Spinal cord (tissue), 10 donors: ENCODE measurements around the gene ACTN4. TPM values are rescaled to one million over a fixed set of nuclear protein-coding genes. Genes with fewer than 3 reads are reported as not detected.

Experiments used
- DNase-seq, 6 donors: peaks; one replicate each; pipeline versions ENCODE4 v3.0.0 to v3.0.0-alpha.2; 2013 to 2015; ENCODE audit warnings: low spot score in 6 of 6, low read depth in 4 of 6
- H3K27ac ChIP-seq: one replicate; pipeline ENCODE4 v1.5.1; 2013; ENCODE audit warnings: low read depth, low read length, control low read depth
- H3K27me3 ChIP-seq: one replicate; pipeline ENCODE4 v1.6.1; 2013; ENCODE audit warnings: low read length; ENCODE audit not compliant: control insufficient read depth, insufficient read depth
- H3K36me3 ChIP-seq: one replicate; pipeline ENCODE4 v1.6.1; 2013; ENCODE audit warnings: low read length; ENCODE audit not compliant: control insufficient read depth, insufficient read depth
- H3K4me1 ChIP-seq: one replicate; pipeline ENCODE4 v1.6.1; 2013; ENCODE audit warnings: low read length; ENCODE audit not compliant: control insufficient read depth, insufficient read depth
- H3K4me3 ChIP-seq: one replicate; pipeline ENCODE4 v1.5.1; 2013; ENCODE audit warnings: low read depth, low read length, control low read depth
- H3K9me3 ChIP-seq: one replicate; pipeline ENCODE4 v1.6.1; 2013; ENCODE audit warnings: low read length; ENCODE audit not compliant: control insufficient read depth, insufficient read depth
- WGBS: methylation state at CpG from one replicate; pipeline ENCODE4 v1.1.5; 2013; ENCODE audit warnings: missing lambda C conversion rate; ENCODE audit not compliant: insufficient coverage; 5-methylcytosine and 5-hydroxymethylcytosine counted together
- polyA plus RNA-seq, 2 donors: library from polyadenylated mRNA; unstranded; fragments of 120-200 nt; gene quantifications; one replicate each; pipeline ENCODE4 v1.2.1, GENCODE V29; 2013; ENCODE audit not compliant: insufficient read length in 2 of 2
- total RNA-seq, 2 donors: library from RNA; depleted of rRNA in 1 of 2; stranded (reverse); fragments of 120-200 nt in 1 of 2; fragments of >200 nt in 1 of 2; gene quantifications; one replicate each; pipeline versions ENCODE4 v1.2.3 to v1.2.4, GENCODE V29; 2013 to 2014
- donor health status: healthy.

Gene ACTN4
- total and polyA plus RNA-seq, 4 donors: 103 to 297 (median 217) TPM

DNA sequence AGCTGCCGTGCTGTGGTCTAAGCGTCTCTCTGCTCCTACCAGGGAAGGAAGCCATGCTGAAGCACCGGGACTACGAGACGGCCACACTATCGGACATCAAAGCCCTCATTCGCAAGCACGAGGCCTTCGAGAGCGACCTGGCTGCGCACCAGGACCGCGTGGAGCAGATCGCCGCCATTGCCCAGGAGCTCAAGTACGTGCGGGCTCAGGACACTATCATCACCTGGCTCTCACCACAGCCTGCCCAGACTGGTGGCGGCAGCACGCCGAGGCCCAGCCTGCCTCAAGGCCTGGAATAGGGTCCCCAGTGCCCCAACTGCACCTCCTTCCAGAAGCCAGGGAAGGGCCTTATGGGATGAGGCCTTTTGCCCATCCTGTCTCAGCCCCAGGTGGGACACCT is 74.0 kb downstream of the ACTN4 start:
- Histone ChIP-seq H3K36me3 (peaks cover 100% of the 10 kb centered on the region), H3K9me3 (no peaks in the 10 kb centered on the region), H3K27ac (peak overlapping the region; percentile 92), H3K4me1 (peaks cover 55% of the 10 kb centered on the region), H3K4me3 (no peak overlapping the region), H3K27me3 (no peaks in the 10 kb centered on the region)
- WGBS: 90% methylated on average over 18 of the region's 20 CpGs
- DNase-seq: no peak

DNA sequence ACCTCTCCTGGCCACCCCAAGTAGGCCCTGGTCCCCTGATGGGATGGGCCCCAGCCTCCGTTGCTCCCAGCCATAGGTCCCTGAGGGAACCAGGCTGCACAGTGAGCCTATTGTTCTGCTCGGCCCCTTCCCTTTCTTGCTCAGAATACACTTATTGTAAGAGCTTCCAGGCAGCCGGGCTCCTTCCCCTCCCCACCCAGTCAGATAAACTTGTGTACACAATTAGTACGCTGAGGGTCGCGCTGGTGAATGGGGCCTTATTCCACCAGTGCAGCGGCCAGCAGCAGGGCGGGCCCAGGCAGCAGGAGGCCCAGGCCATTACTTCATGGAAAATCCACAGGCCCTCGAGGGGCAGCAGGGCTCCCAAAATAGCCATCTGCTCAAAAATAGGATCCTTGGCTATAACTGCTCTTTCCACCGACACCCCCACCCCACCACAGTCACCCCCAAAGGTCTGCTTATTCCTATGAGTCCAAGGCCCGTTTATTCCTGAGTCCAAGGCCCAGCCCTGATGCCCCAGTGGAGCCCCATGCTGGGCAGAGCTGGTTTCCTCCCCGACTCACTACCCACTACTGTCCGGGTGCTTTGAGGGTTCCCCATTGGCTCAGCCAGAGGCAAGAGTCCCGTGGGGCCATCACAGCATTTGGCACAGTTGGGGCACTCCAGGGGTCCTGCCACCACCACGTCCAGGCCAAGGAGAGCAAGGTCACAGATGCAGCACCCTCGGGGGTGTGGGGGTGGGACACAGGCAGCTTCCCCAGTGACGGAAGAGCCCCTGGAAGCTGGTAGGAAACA is 74.7 kb downstream of the ACTN4 start:
- Histone ChIP-seq H3K36me3 (peaks cover 100% of the 10 kb centered on the region), H3K4me3 (no peak overlapping the region), H3K4me1 (peaks cover 55% of the 10 kb centered on the region), H3K9me3 (no peaks in the 10 kb centered on the region), H3K27ac (peak overlapping the region; percentile 92), H3K27me3 (no peaks in the 10 kb centered on the region)
- WGBS: 25% methylated on average over 16 of the region's 17 CpGs
- DNase-seq: peak in 3 of 6 donors; percentile 60 to 87 (median 79)

- no peaks in the 10 kb centered on the region for H3K9me3 ChIP-seq
- peaks cover 59% of the 10 kb centered on the region for H3K4me1 ChIP-seq
- 82% methylated on average over 7 of the region's 10 CpGs for WGBS
- no peak for DNase-seq
- H3K4me3 ChIP-seq: no peak overlapping the region
- peaks cover 100% of the 10 kb centered on the region for H3K36me3 ChIP-seq
- H3K27me3 ChIP-seq: no peaks in the 10 kb centered on the region
- H3K27ac ChIP-seq: peak overlapping the region; percentile 92
Observed at GRCh38 chr19:38722947-38723605, 75.6 kb downstream of the ACTN4 start.

DNA sequence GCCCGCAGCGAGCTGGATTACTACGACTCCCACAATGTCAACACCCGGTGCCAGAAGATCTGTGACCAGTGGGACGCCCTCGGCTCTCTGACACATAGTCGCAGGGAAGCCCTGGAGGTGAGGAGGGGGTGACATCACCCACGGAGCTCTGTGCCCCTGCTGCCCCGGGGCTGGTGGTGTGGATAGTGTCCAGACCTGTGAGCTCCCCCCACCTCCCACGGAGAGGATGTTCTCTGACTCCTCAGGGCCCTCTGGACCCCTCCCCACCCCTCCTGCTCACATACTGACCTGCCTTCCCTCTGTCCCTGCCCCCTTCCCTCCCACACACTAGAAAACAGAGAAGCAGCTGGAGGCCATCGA is 76.1 kb downstream of the ACTN4 start:
- Histone ChIP-seq H3K27me3 (no peaks in the 10 kb centered on the region), H3K27ac (no peak overlapping the region), H3K9me3 (no peaks in the 10 kb centered on the region), H3K4me1 (peaks cover 56% of the 10 kb centered on the region), H3K36me3 (peaks cover 100% of the 10 kb centered on the region), H3K4me3 (no peak overlapping the region)
- WGBS: 88% methylated on average over 5 of the region's 11 CpGs
- DNase-seq: no peak

DNA sequence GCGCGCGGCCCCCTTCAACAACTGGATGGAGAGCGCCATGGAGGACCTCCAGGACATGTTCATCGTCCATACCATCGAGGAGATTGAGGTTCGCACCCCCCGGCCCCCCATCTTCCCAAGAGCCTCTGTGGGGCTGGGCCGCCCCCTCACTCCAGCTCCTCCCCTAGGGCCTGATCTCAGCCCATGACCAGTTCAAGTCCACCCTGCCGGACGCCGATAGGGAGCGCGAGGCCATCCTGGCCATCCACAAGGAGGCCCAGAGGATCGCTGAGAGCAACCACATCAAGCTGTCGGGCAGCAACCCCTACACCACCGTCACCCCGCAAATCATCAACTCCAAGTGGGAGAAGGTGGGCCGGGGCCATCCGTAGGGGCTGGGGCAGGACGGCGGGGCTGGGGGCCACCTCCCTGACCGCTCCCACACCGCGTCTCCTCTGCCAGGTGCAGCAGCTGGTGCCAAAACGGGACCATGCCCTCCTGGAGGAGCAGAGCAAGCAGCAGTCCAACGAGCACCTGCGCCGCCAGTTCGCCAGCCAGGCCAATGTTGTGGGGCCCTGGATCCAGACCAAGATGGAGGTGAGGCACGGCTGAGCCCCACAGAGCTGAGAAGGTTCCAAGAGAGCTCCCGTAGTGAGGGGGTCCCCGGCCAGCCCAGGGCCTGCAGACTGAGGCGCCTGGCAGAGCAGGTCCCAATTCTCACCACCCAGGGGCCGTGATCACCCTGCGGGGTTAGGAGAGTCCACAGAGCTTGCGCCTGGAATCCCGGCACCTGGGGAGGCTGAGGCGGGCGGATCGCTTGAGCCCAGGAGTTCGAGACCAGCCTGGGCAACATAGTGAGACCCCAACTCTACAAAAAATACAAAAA is 76.8 kb downstream of the ACTN4 start:
- no peaks in the 10 kb centered on the region for H3K27me3 ChIP-seq
- H3K36me3 ChIP-seq: peaks cover 100% of the 10 kb centered on the region
- DNase-seq: no peak
- peaks cover 50% of the 10 kb centered on the region for H3K4me1 ChIP-seq
- H3K9me3 ChIP-seq: no peaks in the 10 kb centered on the region
- WGBS: 95% methylated on average over 42 of the region's 42 CpGs
- no peak overlapping the region for H3K4me3 ChIP-seq
- H3K27ac ChIP-seq: no peak overlapping the region

GRCh38 chr19:38725469-38726283 is 78.2 kb downstream of the ACTN4 start:
- H3K9me3 ChIP-seq: no peaks in the 10 kb centered on the region
- no peak overlapping the region for H3K4me3 ChIP-seq
- no peaks in the 10 kb centered on the region for H3K27me3 ChIP-seq
- H3K36me3 ChIP-seq: peaks cover 98% of the 10 kb centered on the region
- peaks cover 38% of the 10 kb centered on the region for H3K4me1 ChIP-seq
- no peak for DNase-seq
- no peak overlapping the region for H3K27ac ChIP-seq
- WGBS: 97% methylated on average over 10 of the region's 21 CpGs

GRCh38 chr19:38726284-38726673 is 78.8 kb downstream of the ACTN4 start:
- no peaks in the 10 kb centered on the region for H3K9me3 ChIP-seq
- peaks cover 32% of the 10 kb centered on the region for H3K4me1 ChIP-seq
- H3K27me3 ChIP-seq: no peaks in the 10 kb centered on the region
- H3K36me3 ChIP-seq: peaks cover 98% of the 10 kb centered on the region
- 90% methylated on average over 6 of the region's 6 CpGs for WGBS
- no peak overlapping the region for H3K27ac ChIP-seq
- DNase-seq: no peak
- H3K4me3 ChIP-seq: no peak overlapping the region

DNA sequence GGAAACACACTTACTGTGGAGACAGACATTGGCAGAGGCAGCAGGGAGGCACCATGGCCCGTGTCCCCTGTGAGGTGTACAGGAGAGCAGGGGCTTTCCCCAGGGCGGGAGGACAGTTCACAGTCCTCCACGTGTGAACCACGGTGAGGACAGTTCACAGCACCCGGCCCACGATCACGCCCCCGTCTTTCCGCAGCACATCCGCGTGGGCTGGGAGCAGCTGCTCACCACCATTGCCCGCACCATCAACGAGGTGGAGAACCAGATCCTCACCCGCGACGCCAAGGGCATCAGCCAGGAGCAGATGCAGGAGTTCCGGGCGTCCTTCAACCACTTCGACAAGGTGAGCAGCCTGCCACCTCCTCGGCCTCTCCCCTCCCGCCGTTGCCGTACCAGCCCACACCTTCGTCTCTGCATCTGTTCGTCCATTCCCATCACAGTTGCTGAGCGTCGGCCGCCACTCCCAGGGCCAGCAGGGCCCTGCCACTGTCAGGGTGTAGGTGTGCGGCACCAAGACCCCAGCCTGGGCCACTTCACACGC is 79.4 kb downstream of the ACTN4 start:
- peaks cover 26% of the 10 kb centered on the region for H3K4me1 ChIP-seq
- 91% methylated on average over 30 of the region's 30 CpGs for WGBS

More for the DNA sequence above, 79.4 kb downstream of the ACTN4 start:
- Histone ChIP-seq H3K36me3 (peaks cover 98% of the 10 kb centered on the region), H3K27me3 (no peaks in the 10 kb centered on the region), H3K27ac (no peak overlapping the region), H3K9me3 (no peaks in the 10 kb centered on the region), H3K4me3 (no peak overlapping the region)
- DNase-seq: no peak
